Kidney epithelial cell (primary cell): ENCODE results near the gene TMEM171. TPM values are rescaled to one million over a fixed set of nuclear protein-coding genes. Genes with fewer than 3 reads are reported as not detected.

Source experiments
- DNase-seq: peaks from one replicate; pipeline ENCODE4 v3.0.0-alpha.2; 2010; ENCODE audit warnings: low read depth
- H3K27me3 ChIP-seq: 2 replicates; pipeline ENCODE4 v1.6.0; 2011; ENCODE audit warnings: low read length; ENCODE audit not compliant: control insufficient read depth, insufficient read depth
- H3K36me3 ChIP-seq: 2 replicates; pipeline ENCODE4 v1.5.1; 2011; ENCODE audit warnings: low read length; ENCODE audit not compliant: control insufficient read depth, insufficient read depth
- H3K4me3 ChIP-seq: 2 replicates; pipeline ENCODE4 v1.5.1; 2011; ENCODE audit warnings: low read depth, mild to moderate bottlenecking, control low read depth, low read length
- total RNA-seq: library from RNA; depleted of rRNA; stranded (reverse); fragments of >200 nt; gene quantifications from 2 replicates; pipeline ENCODE4 v1.2.3, GENCODE V29; 2015
- TF ChIP-seq, protein P1 (sequence below): IDR thresholded peaks from 2 replicates; pipeline ENCODE4 v1.5.1; 2011; ENCODE audit warnings: mild to moderate bottlenecking, moderate library complexity, low read length, control low read depth, inconsistent platforms; ENCODE audit not compliant: insufficient read depth, poor library complexity, severe bottlenecking

TMEM171 gene
- total RNA-seq, 1 donor from 2014 or later = 3.0 TPM

DNA sequence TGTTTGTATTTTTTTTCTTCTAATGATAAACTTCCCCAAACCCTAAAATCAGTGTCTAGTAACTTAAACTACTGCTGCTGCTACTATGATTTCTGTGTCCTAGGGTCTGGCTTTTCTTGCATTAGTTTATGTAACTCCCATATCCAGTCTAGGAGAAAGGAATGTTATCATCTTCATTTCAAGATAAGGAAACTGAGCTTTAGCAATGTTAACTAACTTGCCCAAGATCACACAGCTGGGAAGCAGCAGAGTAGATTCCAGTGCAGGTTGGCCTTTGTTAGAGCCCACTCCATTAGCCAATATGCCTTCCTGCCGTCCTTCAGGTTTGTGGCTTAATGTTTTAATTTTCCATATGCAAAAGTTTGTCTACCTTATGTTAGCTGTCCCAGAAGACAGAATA lies 10.4 kb downstream of the TMEM171 start:
- Histone ChIP-seq H3K4me3 (no peak overlapping the region), H3K36me3 (no peaks in the 10 kb centered on the region), H3K27me3 (no peaks in the 10 kb centered on the region)
- DNase-seq = no peak
- TF ChIP-seq, protein P1, sequence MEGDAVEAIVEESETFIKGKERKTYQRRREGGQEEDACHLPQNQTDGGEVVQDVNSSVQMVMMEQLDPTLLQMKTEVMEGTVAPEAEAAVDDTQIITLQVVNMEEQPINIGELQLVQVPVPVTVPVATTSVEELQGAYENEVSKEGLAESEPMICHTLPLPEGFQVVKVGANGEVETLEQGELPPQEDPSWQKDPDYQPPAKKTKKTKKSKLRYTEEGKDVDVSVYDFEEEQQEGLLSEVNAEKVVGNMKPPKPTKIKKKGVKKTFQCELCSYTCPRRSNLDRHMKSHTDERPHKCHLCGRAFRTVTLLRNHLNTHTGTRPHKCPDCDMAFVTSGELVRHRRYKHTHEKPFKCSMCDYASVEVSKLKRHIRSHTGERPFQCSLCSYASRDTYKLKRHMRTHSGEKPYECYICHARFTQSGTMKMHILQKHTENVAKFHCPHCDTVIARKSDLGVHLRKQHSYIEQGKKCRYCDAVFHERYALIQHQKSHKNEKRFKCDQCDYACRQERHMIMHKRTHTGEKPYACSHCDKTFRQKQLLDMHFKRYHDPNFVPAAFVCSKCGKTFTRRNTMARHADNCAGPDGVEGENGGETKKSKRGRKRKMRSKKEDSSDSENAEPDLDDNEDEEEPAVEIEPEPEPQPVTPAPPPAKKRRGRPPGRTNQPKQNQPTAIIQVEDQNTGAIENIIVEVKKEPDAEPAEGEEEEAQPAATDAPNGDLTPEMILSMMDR = no peak

DNA sequence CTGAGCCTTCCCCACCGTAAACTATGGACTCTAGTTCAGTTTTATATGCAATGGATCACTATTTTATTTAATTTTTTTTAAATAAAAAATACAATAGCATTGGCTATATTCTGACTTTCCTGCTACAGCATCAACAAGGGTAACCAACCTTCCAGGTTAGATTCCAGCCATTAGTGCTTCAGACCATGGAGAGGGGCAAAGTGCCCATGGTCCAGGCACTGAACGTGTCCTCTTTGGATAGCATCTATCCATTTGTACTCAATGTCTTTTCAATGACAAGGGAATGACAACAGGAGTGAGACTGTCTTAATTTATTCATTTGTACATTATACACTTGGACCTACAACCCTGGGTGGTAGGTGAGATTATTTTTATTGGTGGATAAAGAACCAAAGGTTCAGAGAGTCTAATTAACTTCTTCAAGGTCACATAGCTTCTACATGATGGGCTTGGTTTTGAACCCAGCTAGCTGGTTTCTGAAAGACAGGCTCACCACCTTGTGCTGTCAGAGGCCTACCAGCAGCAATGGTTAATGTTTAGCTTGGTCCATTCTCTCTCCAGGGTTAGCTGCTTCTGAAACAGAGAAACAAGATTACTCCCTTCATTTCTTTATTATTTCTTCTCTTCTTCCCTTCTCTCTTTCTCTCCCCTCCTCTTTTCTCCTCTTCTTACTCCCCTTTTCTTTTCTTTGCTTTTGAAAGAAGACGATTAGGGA lies 11.5 kb downstream of the TMEM171 start:
- no peaks in the 10 kb centered on the region for H3K36me3 ChIP-seq
- no peaks in the 10 kb centered on the region for H3K27me3 ChIP-seq
- no peak overlapping the region for H3K4me3 ChIP-seq
- DNase-seq = no peak
- TF ChIP-seq, protein P1 = no peak

DNA sequence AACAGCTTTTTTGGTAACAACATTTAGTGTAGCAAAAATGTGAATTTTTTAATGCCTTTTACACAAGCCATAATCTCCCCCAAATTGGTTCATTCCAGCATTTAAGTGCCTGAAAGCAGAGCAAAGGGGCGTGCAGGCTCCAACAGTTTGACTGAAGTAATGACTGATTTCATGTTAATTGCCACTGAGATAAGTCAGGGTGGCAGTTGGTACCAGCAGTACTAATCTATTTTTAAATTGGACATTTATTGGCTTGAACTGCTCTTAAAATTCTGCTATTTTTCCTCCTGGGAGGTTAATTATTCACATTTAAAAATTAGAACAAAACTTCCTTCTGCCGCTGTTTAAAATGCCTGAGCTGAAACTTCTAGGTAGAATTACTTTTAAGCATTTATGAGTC lies 12.4 kb downstream of the TMEM171 start:
- TF ChIP-seq, protein P1 = no peak
- Histone ChIP-seq H3K27me3 (no peaks in the 10 kb centered on the region), H3K36me3 (no peaks in the 10 kb centered on the region), H3K4me3 (no peak overlapping the region)
- no peak for DNase-seq

DNA sequence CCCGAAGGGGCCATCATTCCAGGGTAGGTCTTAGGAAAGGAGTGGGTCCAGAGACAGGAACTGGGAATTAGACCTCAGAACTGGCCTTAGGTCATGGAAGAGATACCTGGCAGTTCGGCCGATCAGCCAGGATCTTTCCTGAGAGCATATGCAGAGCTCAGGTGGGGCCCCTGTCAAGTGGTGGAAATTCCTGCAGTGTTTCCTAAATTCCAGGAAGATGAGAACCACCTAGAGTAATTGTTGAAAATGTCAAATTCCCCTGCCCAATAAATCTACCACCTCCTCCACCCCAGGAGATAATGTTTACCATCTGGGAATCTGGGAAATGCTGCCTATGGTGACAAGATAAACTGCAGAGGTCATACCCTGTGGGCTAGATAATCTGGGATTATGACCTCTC lies 14.6 kb downstream of the TMEM171 start:
- H3K36me3 ChIP-seq = no peaks in the 10 kb centered on the region
- no peaks in the 10 kb centered on the region for H3K27me3 ChIP-seq
- TF ChIP-seq, protein P1 = no peak
- no peak for DNase-seq
- H3K4me3 ChIP-seq = no peak overlapping the region

DNA sequence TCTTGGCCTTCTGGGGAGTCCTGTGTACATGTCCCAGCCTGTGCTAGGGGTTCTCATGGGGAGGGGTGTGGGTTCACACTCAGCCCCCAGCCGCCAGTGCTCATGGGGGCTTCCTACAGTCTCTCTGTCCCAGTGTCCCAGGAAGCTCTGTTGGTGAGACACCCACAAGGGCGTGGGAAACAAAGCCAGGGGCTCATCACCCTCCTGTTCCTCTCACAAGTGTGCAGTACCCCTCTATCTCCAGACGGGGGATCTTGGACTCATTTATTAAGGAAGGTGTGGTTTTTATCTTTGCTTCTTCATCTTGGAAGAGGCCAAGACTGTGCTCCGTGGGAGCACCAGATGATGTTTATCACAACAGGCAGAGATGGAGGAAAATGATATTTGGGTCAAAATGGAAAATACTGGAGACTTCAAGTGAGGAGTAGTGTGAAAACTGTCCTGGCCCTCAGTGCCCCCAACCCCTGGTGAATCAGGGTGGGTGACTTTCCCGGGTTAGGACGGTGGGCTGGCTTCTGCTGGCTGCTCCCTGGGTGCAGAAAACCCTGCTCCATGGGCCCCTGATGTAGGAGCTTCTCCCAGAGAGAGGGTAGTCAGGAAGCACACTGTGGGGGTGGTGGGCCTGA lies 15.2 kb downstream of the TMEM171 start:
- H3K4me3 ChIP-seq = no peak overlapping the region
- TF ChIP-seq, protein P1 = peak; percentile 34
- H3K36me3 ChIP-seq = no peaks in the 10 kb centered on the region
- no peak for DNase-seq
- no peaks in the 10 kb centered on the region for H3K27me3 ChIP-seq
